Hepatocyte (in vitro differentiated cells): ENCODE data around the gene DEDD. TPM values are rescaled to one million over a fixed set of nuclear protein-coding genes. Genes with fewer than 3 reads are reported as not detected.

Experiments used
- DNase-seq: peaks from one replicate; pipeline ENCODE4 v3.0.0-alpha.2; 2016; ENCODE audit warnings: low spot score
- H2AFZ ChIP-seq: fragments of 200-600 bp; sonication (generic); 2 replicates; pipeline ENCODE4 v1.6.0; 2016; ENCODE audit warnings: antibody characterized with exemption, mild to moderate bottlenecking
- H3K27ac ChIP-seq: fragments of 200-600 bp; sonication (generic); 2 replicates; pipeline ENCODE4 v1.5.1; 2016; ENCODE audit warnings: mild to moderate bottlenecking
- H3K27me3 ChIP-seq: fragments of 200-600 bp; sonication (generic); 2 replicates; pipeline ENCODE4 v1.6.1; 2016
- H3K36me3 ChIP-seq: fragments of 200-600 bp; sonication (generic); replicated peaks from 2 replicates; pipeline ENCODE4 v1.5.1; 2016; ENCODE audit warnings: low read depth; ENCODE audit not compliant: insufficient read depth
- H3K4me1 ChIP-seq: fragments of 200-600 bp; sonication (generic); 2 replicates; pipeline ENCODE4 v1.5.1; 2016; ENCODE audit warnings: mild to moderate bottlenecking, moderate library complexity; ENCODE audit not compliant: insufficient read depth
- H3K4me2 ChIP-seq: fragments of 200-600 bp; sonication (generic); 2 replicates; pipeline ENCODE4 v1.6.0; 2016
- H3K4me3 ChIP-seq: fragments of 200-600 bp; sonication (generic); 2 replicates; pipeline ENCODE4 v1.5.1; 2016; ENCODE audit warnings: mild to moderate bottlenecking
- H3K79me2 ChIP-seq: fragments of 200-600 bp; sonication (generic); 2 replicates; pipeline ENCODE4 v1.6.0; 2017; ENCODE audit warnings: mild to moderate bottlenecking
- H3K9me2 ChIP-seq: fragments of 200-600 bp; sonication (generic); replicated peaks from 2 replicates; pipeline ENCODE4 v1.6.0; 2017; ENCODE audit warnings: mild to moderate bottlenecking; ENCODE audit not compliant: insufficient read depth
- H3K9me3 ChIP-seq: fragments of 200-600 bp; sonication (generic); 2 replicates; pipeline ENCODE4 v1.5.1; 2016; ENCODE audit warnings: low read depth, mild to moderate bottlenecking
- H4K20me1 ChIP-seq: fragments of 200-600 bp; sonication (generic); 2 replicates; pipeline ENCODE4 v1.6.0; 2016; ENCODE audit warnings: mild to moderate bottlenecking; ENCODE audit not compliant: insufficient read depth, poor library complexity, severe bottlenecking
- CTCF ChIP-seq: fragments of 200-600 bp; sonication (generic); IDR thresholded peaks from 2 replicates; pipeline ENCODE4 v1.5.1; 2016; ENCODE audit warnings: antibody characterized with exemption, mild to moderate bottlenecking; ENCODE audit not compliant: poor library complexity
- EZH2 ChIP-seq: fragments of 200-600 bp; sonication (generic); IDR thresholded peaks from 2 replicates; pipeline ENCODE4 v1.6.1; 2016; ENCODE audit warnings: antibody characterized with exemption, mild to moderate bottlenecking, borderline replicate concordance
- EZH2phosphoT487 ChIP-seq: fragments of 200-600 bp; sonication (generic); IDR thresholded peaks from one replicate; pipeline ENCODE4 v1.6.1; 2018; ENCODE audit warnings: antibody characterized with exemption, mild to moderate bottlenecking, low read depth, moderate library complexity; ENCODE audit not compliant: unreplicated experiment, severe bottlenecking
- WGBS: methylation state at CpG from one replicate; pipeline ENCODE4 v1.1.6; 2016; ENCODE audit warnings: low lambda C conversion rate; ENCODE audit errors: missing lambda C conversion rate; 5-methylcytosine and 5-hydroxymethylcytosine counted together
- polyA plus RNA-seq: library from polyadenylated mRNA; unstranded; fragments of >200 nt; fragmentation: Nextera tagmentation; extraction: Ambion mirVana; gene quantifications from 2 replicates; pipeline ENCODE4 v1.2.1, GENCODE V29; 2016
- total RNA-seq: library from RNA; depleted of rRNA; stranded (reverse); fragments of >200 nt; gene quantifications from 2 replicates; pipeline ENCODE4 v1.2.3, GENCODE V29; 2014

DEDD gene
- total and polyA plus RNA-seq, 2 experiments from 2014 or later = 21.8 to 27.1 TPM

GRCh38 chr1:161127649-161128048 is 4.8 kb downstream of the DEDD start:
- peaks cover 9% of the 10 kb centered on the region for H3K4me1 ChIP-seq

GRCh38 chr1:161122967-161123366 is 9.5 kb downstream of the DEDD start:
- no peaks in the 10 kb centered on the region for H3K9me3 ChIP-seq
- no peaks in the 10 kb centered on the region for H3K9me2 ChIP-seq
- H3K27ac ChIP-seq = no peak overlapping the region
- no peak for DNase-seq
- peaks cover 17% of the 10 kb centered on the region for H3K4me1 ChIP-seq
- no peaks in the 10 kb centered on the region for H3K27me3 ChIP-seq
- no peak overlapping the region for H3K4me3 ChIP-seq
- TF ChIP-seq EZH2 = no peak
- TF ChIP-seq CTCF = no peak
- TF ChIP-seq EZH2phosphoT487 = no peak
- H3K4me2 ChIP-seq = no peak overlapping the region
- peaks cover 53% of the 10 kb centered on the region for H3K79me2 ChIP-seq
- WGBS = 93% methylated on average over 6 of the region's 6 CpGs
- H3K36me3 ChIP-seq = no peaks in the 10 kb centered on the region
- H4K20me1 ChIP-seq = no peaks in the 10 kb centered on the region
- no peak overlapping the region for H2AFZ ChIP-seq

More at GRCh38 chr1:161127649-161128048, 4.8 kb downstream of the DEDD start:
- no peak for TF ChIP-seq EZH2
- no peak for TF ChIP-seq CTCF
- TF ChIP-seq EZH2phosphoT487 = no peak
- Histone ChIP-seq H3K4me2 (no peak overlapping the region), H3K9me2 (no peaks in the 10 kb centered on the region), H3K79me2 (peaks cover 78% of the 10 kb centered on the region), H3K27ac (no peak overlapping the region), H3K9me3 (no peaks in the 10 kb centered on the region), H4K20me1 (no peaks in the 10 kb centered on the region), H3K36me3 (no peaks in the 10 kb centered on the region), H3K27me3 (no peaks in the 10 kb centered on the region), H2AFZ (no peak overlapping the region), H3K4me3 (no peak overlapping the region)
- 85% methylated on average over 2 of the region's 2 CpGs for WGBS
- no peak for DNase-seq

- no peak overlapping the region for H3K4me3 ChIP-seq
- H3K36me3 ChIP-seq = no peaks in the 10 kb centered on the region
- H2AFZ ChIP-seq = no peak overlapping the region
- no peak overlapping the region for H3K4me2 ChIP-seq
- H3K27me3 ChIP-seq = no peaks in the 10 kb centered on the region
- H4K20me1 ChIP-seq = no peaks in the 10 kb centered on the region
- H3K79me2 ChIP-seq = peaks cover 51% of the 10 kb centered on the region
- no peak for DNase-seq
- H3K9me3 ChIP-seq = no peaks in the 10 kb centered on the region
- TF ChIP-seq CTCF (no peak), EZH2phosphoT487 (no peak), EZH2 (no peak)
- peaks cover 21% of the 10 kb centered on the region for H3K4me1 ChIP-seq
- 89% methylated on average over 4 of the region's 4 CpGs for WGBS
- H3K9me2 ChIP-seq = no peaks in the 10 kb centered on the region
- H3K27ac ChIP-seq = no peak overlapping the region
Measured at GRCh38 chr1:161121834-161122233, 10.6 kb downstream of the DEDD start.
